Measurements from ENCODE around the gene CRYBB3.

- TF ChIP-seq RFX5 (IDR thresholded peaks at IDR 0.05; ENCODE audit: low read depth, low read length) (no peak), SMC3 (IDR thresholded peaks at IDR 0.05; ENCODE audit: low read depth, low read length) (no peak), MAZ (IDR thresholded peaks at IDR 0.05; ENCODE audit: borderline replicate concordance, low read depth, low read length) (no peak), CTCF (conservative IDR thresholded peaks at IDR 0.05; ENCODE audit: low read depth, low read length) (no peak), FOS (IDR thresholded peaks at IDR 0.05; ENCODE audit: low read depth, low read length) (no peak), RAD21 (IDR thresholded peaks at IDR 0.05; ENCODE audit: low read length) (no peak), RCOR1 (IDR thresholded peaks at IDR 0.05; ENCODE audit: insufficient replicate concordance, low read length) (no peak), USF2 (IDR thresholded peaks at IDR 0.05; ENCODE audit: low read depth, low read length) (no peak), ELK1 (IDR thresholded peaks at IDR 0.05; ENCODE audit: borderline replicate concordance, low read depth, low read length) (no peak), POLR2A (IDR thresholded peaks at IDR 0.05; ENCODE audit: low read depth, low read length) (no peak), MXI1 (IDR thresholded peaks at IDR 0.05; ENCODE audit: borderline replicate concordance, low read depth, low read length) (no peak), NFE2L2 (IDR thresholded peaks at IDR 0.05; ENCODE audit: low read depth, low read length) (no peak)
Observed at GRCh38 chr22:25161017-25161915, 38.4 kb upstream of the CRYBB3 start.
